Small intestine (tissue), 7 donors: ENCODE results near the gene CD37. TPM values are rescaled to one million over a fixed set of nuclear protein-coding genes. Genes with fewer than 3 reads are reported as not detected.
"Not testable (repeated sequence)": the region's sequence is repeated elsewhere in the genome, so short reads cannot be mapped to it uniquely, and the experiment has no call there.

ENCODE experiments used
- DNase-seq, 2 donors: peaks; one replicate each; pipeline versions ENCODE4 v3.0.0 to v3.0.0-alpha.2; 2013
- FAIRE-seq: peaks from 2 replicates; lab custom pipeline; 2012; peaks lifted over from hg19 to GRCh38; lab: Jason Lieb, UNC
- H3K27ac ChIP-seq, 3 donors: one replicate each; pipeline ENCODE4 v1.5.1; 2013; ENCODE audit warnings: low read length in 2 of 3, mild to moderate bottlenecking in 2 of 3, control low read depth in 1 of 3, inconsistent platforms in 1 of 3, low read depth in 1 of 3, moderate library complexity in 1 of 3
- H3K27me3 ChIP-seq, 3 donors: one replicate each; pipeline ENCODE4 v1.6.1; 2013; ENCODE audit warnings: low read length in 3 of 3, inconsistent platforms in 1 of 3; ENCODE audit not compliant: control insufficient read depth in 3 of 3, insufficient read depth in 3 of 3
- H3K36me3 ChIP-seq, 3 donors: one replicate each; pipeline ENCODE4 v1.6.1; 2013; ENCODE audit warnings: low read length in 3 of 3, inconsistent platforms in 1 of 3, low read depth in 1 of 3, mild to moderate bottlenecking in 1 of 3, moderate library complexity in 1 of 3; ENCODE audit not compliant: control insufficient read depth in 3 of 3, insufficient read depth in 2 of 3
- H3K4me1 ChIP-seq, 3 donors: one replicate each; pipeline ENCODE4 v1.6.1; 2013; ENCODE audit warnings: low read length in 2 of 3, inconsistent platforms in 1 of 3, low read depth in 1 of 3, mild to moderate bottlenecking in 1 of 3, moderate library complexity in 1 of 3; ENCODE audit not compliant: control insufficient read depth in 3 of 3, insufficient read depth in 2 of 3
- H3K4me3 ChIP-seq, 3 donors: one replicate each; pipeline ENCODE4 v1.5.1; 2013; ENCODE audit warnings: low read length in 3 of 3, control low read depth in 1 of 3, inconsistent platforms in 1 of 3, low read depth in 1 of 3, mild to moderate bottlenecking in 1 of 3, moderate library complexity in 1 of 3
- H3K9me3 ChIP-seq, 2 donors: one replicate each; pipeline ENCODE4 v1.6.1; 2013; ENCODE audit warnings: low read depth in 1 of 2, low read length in 1 of 2; ENCODE audit not compliant: control insufficient read depth in 2 of 2, insufficient read depth in 1 of 2
- WGBS, 3 donors: extraction: QIAGEN DNeasy Blood & Tissue Kit; methylation state at CpG; one replicate each; pipeline ENCODE4 v1.1.7; 2013; 5-methylcytosine and 5-hydroxymethylcytosine counted together
- polyA plus RNA-seq, 4 donors: library from polyadenylated mRNA; stranded (reverse) in 3 of 4; unstranded in 1 of 4; fragments of 200-250 nt in 3 of 4; fragments of 120-200 nt in 1 of 4; gene quantifications; one replicate each; pipeline versions ENCODE4 v1.2.1 to v1.2.3, GENCODE V29; 2013
- donor health status: healthy with polysubstance abuse.
- donor health status: control.
- donor health status: control.
- donor health status: Bipolar disorder and iron deficiency.
- donor health status: healthy.

The CD37 gene
- polyA plus RNA-seq, 4 donors = 2.7 to 11.6 (median 6.9) TPM

GRCh38 chr19:49371184-49371583 is 36.0 kb downstream of the CD37 start:
- 73 to 88% (median 78%) methylated on average over 3 of the region's 3 CpGs for WGBS, 3 donors
- H3K4me1 ChIP-seq = no peaks in the 10 kb centered on the region
- DNase-seq = no peak
- H3K4me3 ChIP-seq = no peak overlapping the region
- no peak for FAIRE-seq
- H3K27me3 ChIP-seq = no peaks in the 10 kb centered on the region
- no peak overlapping the region for H3K27ac ChIP-seq
- H3K9me3 ChIP-seq = peaks cover 0 to 18% of the 10 kb centered on the region in 2 donors
- no peaks in the 10 kb centered on the region for H3K36me3 ChIP-seq

GRCh38 chr19:49373174-49373573 is 38.0 kb downstream of the CD37 start:
- H3K36me3 ChIP-seq, H3K27me3 ChIP-seq, H3K4me1 ChIP-seq, DNase-seq, FAIRE-seq, H3K27ac ChIP-seq, H3K4me3 ChIP-seq: not testable (repeated sequence)
- H3K9me3 ChIP-seq = peaks cover 0 to 18% of the 10 kb centered on the region in 2 donors
- 73 to 85% (median 76%) methylated on average over 3 of the region's 3 CpGs for WGBS, 3 donors

DNA sequence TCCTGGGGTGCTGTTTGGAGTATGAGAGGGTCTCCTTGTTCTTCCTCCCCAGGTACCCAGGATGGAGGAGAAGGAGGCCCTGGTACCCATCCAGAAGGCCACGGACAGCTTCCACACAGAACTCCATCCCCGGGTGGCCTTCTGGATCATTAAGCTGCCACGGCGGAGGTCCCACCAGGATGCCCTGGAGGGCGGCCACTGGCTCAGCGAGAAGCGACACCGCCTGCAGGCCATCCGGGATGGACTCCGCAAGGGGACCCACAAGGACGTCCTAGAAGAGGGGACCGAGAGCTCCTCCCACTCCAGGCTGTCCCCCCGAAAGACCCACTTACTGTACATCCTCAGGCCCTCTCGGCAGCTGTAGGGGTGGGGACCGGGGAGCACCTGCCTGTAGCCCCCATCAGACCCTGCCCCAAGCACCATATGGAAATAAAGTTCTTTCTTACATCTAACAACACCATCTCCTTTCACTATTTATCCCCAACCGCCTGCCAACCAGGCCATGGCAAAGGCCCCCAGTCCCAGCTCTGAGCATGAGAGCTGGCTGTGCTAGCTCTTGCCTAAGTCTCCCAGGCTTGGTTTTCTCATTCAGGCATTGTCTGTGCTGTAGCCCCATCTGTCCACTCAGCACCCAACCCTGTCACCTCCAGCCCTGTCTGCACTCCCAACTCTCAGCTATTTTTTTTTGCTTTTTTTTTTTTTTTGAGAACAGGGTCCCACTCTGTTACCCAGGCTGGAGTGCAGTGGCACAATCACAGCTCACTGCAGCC is 39.6 kb downstream of the CD37 start:
- Histone ChIP-seq H3K4me1 (no peaks in the 10 kb centered on the region), H3K4me3 (no peak overlapping the region), H3K27ac (no peak overlapping the region), H3K36me3 (no peaks in the 10 kb centered on the region), H3K9me3 (peaks cover 0 to 6% of the 10 kb centered on the region in 2 donors), H3K27me3 (no peaks in the 10 kb centered on the region)
- DNase-seq (no peak), FAIRE-seq (no peak)
- WGBS, 3 donors = 86 to 89% (median 86%) methylated on average over 14 to 16 of the region's 16 CpGs

DNA sequence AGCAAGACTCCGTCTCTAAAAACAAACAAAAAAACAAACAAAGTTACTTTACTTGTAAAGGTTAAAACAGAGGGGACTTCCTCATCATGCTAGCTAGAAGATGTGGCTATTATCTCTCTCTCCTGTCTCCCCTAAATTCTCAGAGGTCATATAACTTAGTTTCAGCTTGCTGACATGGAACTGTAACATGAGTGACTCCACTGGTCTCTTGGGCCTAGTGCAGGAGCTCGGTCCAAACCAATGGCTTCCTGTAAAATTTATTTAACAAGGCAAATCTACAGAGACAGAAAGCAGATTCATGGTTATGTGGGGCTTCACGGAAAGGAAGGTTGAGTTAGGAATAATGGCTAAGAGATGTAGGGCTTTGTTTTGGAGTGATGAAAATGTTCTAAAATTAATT is 43.3 kb downstream of the CD37 start:
- Histone ChIP-seq H3K9me3 (peaks cover 0 to 7% of the 10 kb centered on the region in 2 donors), H3K36me3 (no peaks in the 10 kb centered on the region), H3K27ac (no peak overlapping the region), H3K4me1 (no peaks in the 10 kb centered on the region), H3K27me3 (no peaks in the 10 kb centered on the region), H3K4me3 (no peak overlapping the region)
- no peak for FAIRE-seq
- no peak for DNase-seq
- WGBS, 3 donors = 68 to 83% (median 76%) methylated on average over 3 of the region's 3 CpGs

DNA sequence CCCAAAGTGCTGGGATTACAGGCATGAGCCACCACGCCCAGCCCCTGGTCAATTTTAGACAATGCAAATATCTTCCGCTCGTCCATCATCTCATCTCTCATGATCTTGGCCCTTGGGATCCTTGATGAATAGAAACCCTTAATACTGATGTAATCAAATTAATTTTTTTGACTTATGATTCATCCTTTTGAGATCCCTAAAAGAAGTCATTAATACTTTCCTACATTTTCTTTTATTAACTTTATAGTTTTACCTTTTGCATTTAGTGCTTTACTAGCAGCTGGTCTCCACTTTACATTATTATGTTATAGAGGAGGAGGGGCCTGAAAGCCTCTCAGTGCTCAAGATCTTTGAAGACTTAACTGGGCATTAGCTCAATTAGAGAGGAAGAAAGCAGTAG is 45.2 kb downstream of the CD37 start:
- peaks cover 0 to 7% of the 10 kb centered on the region in 2 donors for H3K9me3 ChIP-seq
- H3K36me3 ChIP-seq = no peaks in the 10 kb centered on the region
- FAIRE-seq = no peak
- no peaks in the 10 kb centered on the region for H3K4me1 ChIP-seq
- no peak overlapping the region for H3K4me3 ChIP-seq
- H3K27ac ChIP-seq = no peak overlapping the region
- no peak for DNase-seq
- WGBS, 3 donors = 78 to 87% (median 83%) methylated on average over 3 of the region's 3 CpGs
- H3K27me3 ChIP-seq = no peaks in the 10 kb centered on the region

GRCh38 chr19:49382639-49383038 is 47.4 kb downstream of the CD37 start:
- no peak for DNase-seq
- Histone ChIP-seq H3K36me3 (no peaks in the 10 kb centered on the region), H3K4me3 (no peak overlapping the region), H3K4me1 (no peaks in the 10 kb centered on the region), H3K9me3 (peaks cover 0 to 7% of the 10 kb centered on the region in 2 donors), H3K27ac (no peak overlapping the region), H3K27me3 (no peaks in the 10 kb centered on the region)
- WGBS, 3 donors = 91 to 93% (median 92%) methylated on average over 5 of the region's 5 CpGs
- no peak for FAIRE-seq

DNA sequence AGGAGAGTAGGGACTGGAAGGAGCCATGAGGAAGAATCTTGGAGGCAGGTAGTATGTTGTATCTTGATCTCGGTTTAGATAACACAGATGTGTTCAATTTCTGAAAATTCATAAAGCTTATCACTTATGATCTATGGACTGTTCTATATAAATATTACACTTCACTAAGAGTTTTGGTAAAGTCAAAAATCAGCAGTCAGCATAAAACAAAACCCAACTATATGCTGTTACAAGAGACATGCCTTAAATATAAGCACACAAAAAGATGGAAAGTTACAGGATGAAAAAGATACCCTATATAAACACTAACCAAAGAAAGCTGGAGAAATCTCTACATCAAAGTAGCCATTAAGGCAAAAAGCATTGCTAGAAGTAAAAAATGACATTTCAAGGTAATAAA is 48.4 kb downstream of the CD37 start:
- WGBS, 3 donors = 29 to 91% (median 48%) methylated on average over 1 of the region's 1 CpG

DNA sequence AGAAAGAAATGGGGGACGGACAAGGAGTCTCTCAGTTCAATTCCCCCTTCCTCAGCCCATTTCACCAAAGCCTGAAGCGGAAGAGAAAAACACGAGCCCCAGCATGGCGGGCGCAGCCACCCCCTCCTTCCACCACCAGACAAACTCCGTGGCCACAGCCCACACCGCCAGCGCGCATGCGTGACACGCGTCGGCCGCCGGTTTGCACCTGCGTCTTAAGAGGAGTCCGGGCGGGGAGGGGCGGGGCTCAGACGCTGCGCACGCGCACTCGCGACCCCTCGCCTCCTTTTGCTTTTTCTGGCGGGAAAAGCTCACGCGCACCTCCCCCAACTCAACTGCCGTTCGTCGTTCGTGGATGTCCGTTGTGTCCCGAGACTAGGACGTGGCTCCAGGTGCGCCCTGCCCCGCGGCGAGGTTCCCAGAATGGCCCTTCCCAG is 52.7 kb downstream of the CD37 start, which contains the start of gene KASH5:
Gene KASH5 (plus strand): TSS at position 314 of the 437 bp plus-strand sequence. CDS start 2,635 bp downstream, outside the sequence.
- DNase-seq = peak; percentile 56 to 61
- Histone ChIP-seq H3K27me3 (peaks cover 0 to 5% (median 0%) of the 10 kb centered on the region in 3 donors), H3K4me1 (no peaks in the 10 kb centered on the region), H3K27ac (no peak within 1 kb of the TSS), H3K4me3 (no peak within 1 kb of the TSS), H3K36me3 (no peaks in the 10 kb centered on the region), H3K9me3 (peaks cover 0 to 3% of the 10 kb centered on the region in 2 donors)
- no peak for FAIRE-seq
- 39 to 51% (median 46%) methylated on average over 33 to 40 of the region's 40 CpGs for WGBS, 3 donors

More for the DNA sequence above, 48.4 kb downstream of the CD37 start:
- Histone ChIP-seq H3K27me3 (no peaks in the 10 kb centered on the region), H3K27ac (no peak overlapping the region), H3K36me3 (no peaks in the 10 kb centered on the region), H3K4me1 (no peaks in the 10 kb centered on the region), H3K4me3 (no peak overlapping the region), H3K9me3 (peaks cover 0 to 10% of the 10 kb centered on the region in 2 donors)
- FAIRE-seq = no peak
- no peak for DNase-seq
